Stimulated activated CD8-positive, alpha-beta memory T cell treated with anti-CD3 and anti-CD28 coated beads, Interleukin-15, amount 100 ng/mL, for 24 hours (primary cell): Measurements from ENCODE around the gene BRINP1.

ENCODE experiments used
- DNase-seq: peaks from one replicate; pipeline ENCODE4 v3.0.0-alpha.2; 2020; ENCODE audit warnings: low read depth

BRINP1 gene

GRCh38 chr9:119343059-119343990 lies 25.9 kb downstream of the BRINP1 start:
- DNase-seq = no peak

- no peak for DNase-seq
Measured at GRCh38 chr9:119339056-119339455, 30.2 kb downstream of the BRINP1 start.

GRCh38 chr9:119337573-119337972 lies 31.7 kb downstream of the BRINP1 start:
- DNase-seq = no peak

- no peak for DNase-seq
Measured at GRCh38 chr9:119334745-119335144, 34.5 kb downstream of the BRINP1 start.

GRCh38 chr9:119333507-119334229 lies 35.6 kb downstream of the BRINP1 start:
- no peak for DNase-seq

- DNase-seq = no peak
Measured at GRCh38 chr9:119332522-119332921, 36.7 kb downstream of the BRINP1 start.

- DNase-seq = no peak
Measured at GRCh38 chr9:119322184-119322583, 47.1 kb downstream of the BRINP1 start.

- no peak for DNase-seq
Measured at GRCh38 chr9:119318371-119318770, 50.9 kb downstream of the BRINP1 start.

GRCh38 chr9:119313846-119314245 lies 55.4 kb downstream of the BRINP1 start:
- no peak for DNase-seq

GRCh38 chr9:119310741-119311140 lies 58.5 kb downstream of the BRINP1 start:
- no peak for DNase-seq

- DNase-seq = no peak
Measured at GRCh38 chr9:119307471-119307870, 61.8 kb downstream of the BRINP1 start.

GRCh38 chr9:119304555-119304954 lies 64.7 kb downstream of the BRINP1 start:
- DNase-seq = no peak

- DNase-seq = no peak
Measured at GRCh38 chr9:119302988-119303698, 66.1 kb downstream of the BRINP1 start.

GRCh38 chr9:119298076-119298853 lies 71.0 kb downstream of the BRINP1 start:
- no peak for DNase-seq

- DNase-seq = no peak
Measured at GRCh38 chr9:119291554-119291953, 77.7 kb downstream of the BRINP1 start.

GRCh38 chr9:119289740-119290433 lies 79.3 kb downstream of the BRINP1 start:
- no peak for DNase-seq

GRCh38 chr9:119284587-119285337 lies 84.5 kb downstream of the BRINP1 start:
- DNase-seq = no peak

- DNase-seq = no peak
Measured at GRCh38 chr9:119284118-119284517, 85.1 kb downstream of the BRINP1 start.

GRCh38 chr9:119283078-119283794 lies 86.0 kb downstream of the BRINP1 start:
- no peak for DNase-seq
